ENCODE results near the gene HSPA1L.

GRCh38 chr6:31782126-31782855 lies 32.8 kb downstream of the HSPA1L start:
- TF ChIP-seq ZNF830 (tag by site-specific recombination; IDR thresholded peaks at IDR 0.05; ENCODE audit: low read depth) (no peak), ZBTB20 (tag by site-specific recombination; IDR thresholded peaks at IDR 0.05) (no peak), CTCF (tag by site-specific recombination; IDR thresholded peaks at IDR 0.05) (no peak), ATF2 (tag by site-specific recombination; IDR thresholded peaks at IDR 0.05; ENCODE audit: low read depth) (no peak), ZBTB21 (tag by site-specific recombination; IDR thresholded peaks at IDR 0.05) (no peak), BCL11A (tag by site-specific recombination; IDR thresholded peaks at IDR 0.05; ENCODE audit: low read depth) (no peak), ZNF664 (tag by site-specific recombination; IDR thresholded peaks at IDR 0.05) (no peak), ZNF184 (tag by site-specific recombination; IDR thresholded peaks at IDR 0.05) (no peak)

All from HEK293 (cell line).